K562 (cell line): Measurements from ENCODE around the gene ANKS3. TPM values are rescaled to one million over a fixed set of nuclear protein-coding genes. Genes with fewer than 3 reads are reported as not detected.

ENCODE experiments used
- ATAC-seq: fragments of 200-7000 bp; cut with Tn5 transposase; 3 replicates; pipeline ENCODE4 v1.9.1; 2020; ENCODE audit warnings: moderate library complexity
- BruUV-seq: library from RNA; stranded (reverse); fragments of 400-500 nt; replicated peaks from 2 replicates; lab custom pipeline; 2021; lab: Mats Ljungman, UMichigan
- CTCF ChIA-PET: fragments of 300-600 bp; formaldehyde crosslinking; extraction: SDS; loops from one replicate; lab custom pipeline; 2021; ENCODE audit warnings: low intra/inter-chr PET ratio; lab: Yijun Ruan, JAX
- POLR2A ChIA-PET: fragments of 300-600, 350-650 bp; sonication (Branson Sonifier 250); formaldehyde crosslinking; extraction: SDS; loops from one replicate; lab custom pipeline; 2021; ENCODE audit warnings: antibody characterized with exemption, inconsistent platforms; lab: Yijun Ruan, JAX
- DNase-seq, 4 experiments: peaks; one replicate each; pipeline versions ENCODE4 v3.0.0 to v3.0.0-alpha.2; 2011 to 2018; ENCODE audit warnings: low spot score in 3 of 4, mixed read lengths in 3 of 4; ENCODE audit errors: extremely low read depth in 1 of 4
- FAIRE-seq: peaks from 2 replicates; lab custom pipeline; 2011; peaks lifted over from hg19 to GRCh38; lab: Jason Lieb, UNC
- H2AFZ ChIP-seq: 2 replicates; pipeline ENCODE4 v1.6.0; 2011; ENCODE audit warnings: low read depth, low read length, control low read depth, inconsistent platforms
- H3K27ac ChIP-seq: fragments of 200-600 bp; 3 replicates; pipeline ENCODE4 v1.8.0; 2011; ENCODE audit warnings: low read depth, mild to moderate bottlenecking, control low read depth, inconsistent platforms, low read length, moderate library complexity, mixed read lengths; ENCODE audit errors: extremely low read depth
- H3K27me3 ChIP-seq, 2 experiments: fragments of 300-600 bp in 1 of 2; 2 replicates in 1 of 2; 3 replicates in 1 of 2; pipeline versions ENCODE4 v1.6.0 to v1.8.0; 2011; ENCODE audit warnings: inconsistent platforms in 2 of 2, low read length in 2 of 2, mild to moderate bottlenecking in 1 of 2, mixed read lengths in 1 of 2, moderate library complexity in 1 of 2; ENCODE audit not compliant: control insufficient read depth in 2 of 2, insufficient read depth in 2 of 2
- H3K36me3 ChIP-seq: fragments of 300-600 bp; 3 replicates; pipeline ENCODE4 v1.8.0; 2011; ENCODE audit warnings: mild to moderate bottlenecking, low read length, inconsistent platforms; ENCODE audit not compliant: control insufficient read depth, insufficient read depth
- H3K4me1 ChIP-seq, 2 experiments: fragments of 200-600 bp in 1 of 2; replicated peaks in 1 of 2; 2 replicates in 1 of 2; 3 replicates in 1 of 2; pipeline versions ENCODE4 v1.5.1 to v1.8.0; 2011; ENCODE audit warnings: inconsistent platforms in 2 of 2, low read length in 2 of 2, mild to moderate bottlenecking in 1 of 2, mixed read lengths in 1 of 2, moderate library complexity in 1 of 2; ENCODE audit not compliant: control insufficient read depth in 2 of 2, insufficient read depth in 2 of 2
- H3K4me2 ChIP-seq: 2 replicates; pipeline ENCODE4 v1.6.1; 2011; ENCODE audit warnings: low read length, control low read depth, inconsistent platforms, mixed read lengths; ENCODE audit not compliant: insufficient read depth
- H3K4me3 ChIP-seq: fragments of 200-600 bp; sonication (generic), shearing (Covaris generic); 2 replicates; pipeline ENCODE4 v1.5.1; 2016; ENCODE audit warnings: control low read depth, inconsistent platforms
- H3K79me2 ChIP-seq: fragments of 200-600 bp; 3 replicates; pipeline ENCODE4 v1.8.0; 2011; ENCODE audit warnings: low read length, inconsistent platforms; ENCODE audit not compliant: control insufficient read depth, insufficient read depth
- H3K9ac ChIP-seq, 2 experiments: 2 replicates each; pipeline versions ENCODE4 v1.6.0 to v1.6.1; 2011; ENCODE audit warnings: low read depth in 2 of 2, low read length in 2 of 2, control low read depth in 1 of 2, inconsistent platforms in 1 of 2, mild to moderate bottlenecking in 1 of 2, mixed read lengths in 1 of 2; ENCODE audit not compliant: insufficient read depth in 1 of 2
- H3K9me1 ChIP-seq: one replicate; pipeline ENCODE4 v1.6.0; 2011; ENCODE audit warnings: inconsistent platforms, mild to moderate bottlenecking, low read length, moderate library complexity; ENCODE audit not compliant: control insufficient read depth, insufficient read depth
- H3K9me3 ChIP-seq: replicated peaks from 2 replicates; pipeline ENCODE4 v1.5.1; 2011; ENCODE audit warnings: low read depth, low read length, inconsistent platforms; ENCODE audit not compliant: control insufficient read depth, insufficient read depth
- H4K20me1 ChIP-seq: replicated peaks from 2 replicates; pipeline ENCODE4 v1.6.1; 2011; ENCODE audit warnings: low read length, inconsistent platforms, mixed read lengths; ENCODE audit not compliant: control insufficient read depth, insufficient read depth
- DLX4 ChIP-seq: fragments of 250-450 bp; sonication (Bioruptor Pico); IDR thresholded peaks from 2 replicates; pipeline ENCODE4 v1.6.1; 2021; ENCODE audit warnings: mild to moderate bottlenecking
- GABPB2 ChIP-seq: fragments of 250-450 bp; sonication (Bioruptor Pico); conservative IDR thresholded peaks from 2 replicates; pipeline ENCODE4 v1.5.1; 2021; ENCODE audit warnings: mild to moderate bottlenecking
- HDAC1 ChIP-seq, 2 experiments: fragments of 450-650 bp; IDR thresholded peaks; 2 replicates each; pipeline ENCODE4 v1.6.1; 2016 to 2017; ENCODE audit warnings: inconsistent platforms in 1 of 2, mild to moderate bottlenecking in 1 of 2, moderate library complexity in 1 of 2
- HEY1 ChIP-seq: fragments of 250-450 bp; sonication (Bioruptor Pico); IDR thresholded peaks from 2 replicates; pipeline ENCODE4 v1.5.0; 2020; ENCODE audit warnings: mild to moderate bottlenecking, moderate library complexity, borderline replicate concordance
- NCOR1 ChIP-seq: fragments of 450-650 bp; IDR thresholded peaks from 2 replicates; pipeline ENCODE4 v1.6.1; 2016; ENCODE audit warnings: mild to moderate bottlenecking, moderate library complexity
- PHF8 ChIP-seq: fragments of 200-600 bp; sonication (generic); IDR thresholded peaks from 2 replicates; pipeline ENCODE4 v1.6.1; 2012; ENCODE audit warnings: mixed run types, mild to moderate bottlenecking, inconsistent platforms, low read length, moderate library complexity, borderline replicate concordance
- RB1 ChIP-seq: fragments of 450-650 bp; IDR thresholded peaks from 2 replicates; pipeline ENCODE4 v1.6.1; 2017; ENCODE audit warnings: low read depth, mild to moderate bottlenecking
- RBM34 ChIP-seq: fragments of 200-400 bp; formaldehyde crosslinking; IDR thresholded peaks from 2 replicates; pipeline ENCODE4 v1.6.1; 2018; ENCODE audit warnings: low read length, borderline replicate concordance; ENCODE audit not compliant: insufficient read depth
- UBTF ChIP-seq, 2 experiments: IDR thresholded peaks; 2 replicates each; pipeline ENCODE4 v1.6.1; 2012; ENCODE audit warnings: improper control_type of control experiment in 2 of 2, low read depth in 2 of 2, low read length in 2 of 2, borderline replicate concordance in 1 of 2
- ZNF212 ChIP-seq: fragments of 450-650 bp; formaldehyde crosslinking; IDR thresholded peaks from 2 replicates; pipeline ENCODE4 v1.4.0; 2020; ENCODE audit warnings: mild to moderate bottlenecking
- ZNF274 ChIP-seq: IDR thresholded peaks from 2 replicates; pipeline ENCODE4 v1.6.1; 2011; ENCODE audit warnings: low read depth, mild to moderate bottlenecking, low read length, moderate library complexity, borderline replicate concordance
- ZNF75A ChIP-seq: fragments of 450-650 bp; formaldehyde crosslinking; IDR thresholded peaks from 2 replicates; pipeline ENCODE4 v1.4.0; 2020; ENCODE audit warnings: mild to moderate bottlenecking
- ZNF778 ChIP-seq: fragments of 450-650 bp; formaldehyde crosslinking; IDR thresholded peaks from 2 replicates; pipeline ENCODE4 v1.4.0; 2020; ENCODE audit warnings: mild to moderate bottlenecking, moderate library complexity
- WGBS: fragments of 100-300 bp; shearing (Covaris generic); methylation state at CpG from one replicate; pipeline ENCODE4 v1.1.6; 2016; ENCODE audit warnings: low coverage, mixed read lengths; ENCODE audit not compliant: insufficient coverage; ENCODE audit errors: missing lambda C conversion rate; 5-methylcytosine and 5-hydroxymethylcytosine counted together
- in situ Hi-C: fragments of 300-500 bp; cut with MboI; formaldehyde crosslinking; loops from 4 replicates; pipeline ENCODE4 v1.15.0; 2018; ENCODE audit warnings: inconsistent platforms, mixed read lengths
- intact Hi-C: fragments of 100-400 bp; cut with micrococcal nuclease; formaldehyde crosslinking; loops from 2 replicates; pipeline ENCODE4 v1.14.2; 2022
- polyA plus RNA-seq, 8 experiments: library from polyadenylated mRNA; depleted of rRNA in 4 of 8; stranded (reverse) in 5 of 8; unstranded in 3 of 8; fragments of >200 nt; fragmentation: Nextera tagmentation in 2 of 8; fragmentation: Illumina TruSeq in 1 of 8; extraction: Ambion mirVana in 2 of 8; extraction: Trizol in 1 of 8; gene quantifications; 2 replicates each; pipeline versions ENCODE4 v1.2.1 to v1.2.3, GENCODE V29; 2011 to 2014; ENCODE audit warnings: inconsistent platforms in 1 of 8, missing spikeins in 1 of 8
- total RNA-seq, 7 experiments: library from RNA; depleted of rRNA in 6 of 7; stranded (reverse); fragments of >200 nt in 6 of 7; fragmentation: Illumina TruSeq in 2 of 7; extraction: Trizol in 2 of 7; gene quantifications; 2 replicates each; pipeline versions ENCODE4 v1.2.1 to v1.2.3, GENCODE V29; 2011 to 2021; ENCODE audit warnings: low replicate concordance in 1 of 7

The ANKS3 gene
- total and polyA plus RNA-seq, 9 of the 15 experiments (the other 6 are each of a cell fraction or from before 2014, with no cell fraction given), result 0.43 to 25.7 (median 14.8) TPM

GRCh38 chr16:4726616-4727015 lies 7.5 kb downstream of the ANKS3 start:
- FAIRE-seq (no peak), ATAC-seq (no peak), DNase-seq (no peak)
- H3K9me1 ChIP-seq, result no peaks in the 10 kb centered on the region
- no peak overlapping the region for H3K4me3 ChIP-seq
- ChIA-PET POLR2A (interaction anchor here (2.1 kb wide), 1 partner anchor 8 kb away, joined by 8 read pairs; the partner anchor contains the start of genes ANKS3 and DNAAF8), CTCF (no interaction called here)
- intact Hi-C loops, result no loop called here
- H3K36me3 ChIP-seq, result peaks cover 73% of the 10 kb centered on the region
- no peak overlapping the region for H3K9ac ChIP-seq
- no peaks in the 10 kb centered on the region for H3K27me3 ChIP-seq
- in situ Hi-C loops, result no loop called here
- no peak overlapping the region for H2AFZ ChIP-seq
- peaks cover 6% of the 10 kb centered on the region; the same call in 1 of the 3 replicates for H3K79me2 ChIP-seq
- H4K20me1 ChIP-seq, result peaks cover 6% of the 10 kb centered on the region
- H3K4me2 ChIP-seq, result no peak overlapping the region
- no peaks in the 10 kb centered on the region for H3K9me3 ChIP-seq
- no peak overlapping the region for H3K27ac ChIP-seq
- BruUV-seq, result no TSS peak
- TF ChIP-seq ZNF75A (CRISPR knock-in tag), result no peak
- no peak for TF ChIP-seq RB1
- H3K4me1 ChIP-seq, result peaks cover 0 to 4% of the 10 kb centered on the region in 2 experiments; a peak in 2 of 5 replicates
- 92% methylated on average over 18 of the region's 18 CpGs for WGBS

GRCh38 chr16:4724661-4725270 lies 9.3 kb downstream of the ANKS3 start:
- peaks cover 59% of the 10 kb centered on the region for H3K36me3 ChIP-seq
- 55% methylated on average over 11 of the region's 11 CpGs for WGBS
- H4K20me1 ChIP-seq, result peaks cover 6% of the 10 kb centered on the region
- in situ Hi-C loops, result no loop called here
- ATAC-seq, result no peak
- no peak overlapping the region for H3K9ac ChIP-seq
- POLR2A ChIA-PET, result interaction anchor here (1.0 to 2.1 kb wide), 2 partner anchors 9 to 10 kb away, joined by 4 to 8 read pairs; partner anchors contain the start of genes ANKS3 and DNAAF8
- peak in 1 of 4 experiments; percentile 38 for DNase-seq
- CTCF ChIA-PET, result no interaction called here
- peaks cover 0 to 4% of the 10 kb centered on the region in 2 experiments; a peak in 2 of 5 replicates for H3K4me1 ChIP-seq
- H3K4me3 ChIP-seq, result no peak overlapping the region
- H3K27ac ChIP-seq, result no peak overlapping the region
- no TSS peak for BruUV-seq
- FAIRE-seq, result peak; percentile 42
- no peaks in the 10 kb centered on the region for H3K79me2 ChIP-seq
- intact Hi-C loops, result no loop called here
- H3K4me2 ChIP-seq, result no peak overlapping the region; the same call in 1 of the 2 replicates
- H2AFZ ChIP-seq, result no peak overlapping the region
- H3K27me3 ChIP-seq, result no peaks in the 10 kb centered on the region
- no peaks in the 10 kb centered on the region for H3K9me3 ChIP-seq
- no peaks in the 10 kb centered on the region for H3K9me1 ChIP-seq
- no peak for TF ChIP-seq ZNF274
- no peak for TF ChIP-seq ZNF778 (CRISPR knock-in tag)
- TF ChIP-seq UBTF (IDR thresholded peaks at IDR 0.05; ENCODE audit: borderline replicate concordance in 1 of 2, low read depth in 2 of 2, low read length in 2 of 2), result 0 out of 4 replicates have a peak, but pooled peaks of 1 of the 2 experiments have one; percentile 35
- no peak for TF ChIP-seq RBM34
- no peak for TF ChIP-seq HDAC1 (IDR thresholded peaks at IDR 0.05)
- TF ChIP-seq DLX4 (CRISPR knock-in tag), result no peak
- TF ChIP-seq GABPB2 (CRISPR knock-in tag), result no peak
- TF ChIP-seq HEY1 (CRISPR knock-in tag), result no peak
- no peak for TF ChIP-seq PHF8
- TF ChIP-seq NCOR1, result peak; percentile 45; the same call in 1 of the 2 replicates
- no peak for TF ChIP-seq ZNF212 (CRISPR knock-in tag)
